RWPE2 (cell line): ENCODE results near the gene PLPP6.

Experiments used
- ATAC-seq: fragments of 200-7000 bp; cut with Tn5 transposase; 3 replicates; pipeline ENCODE4 v1.9.1; 2021; ENCODE audit warnings: low read depth
- DNase-seq: peaks from one replicate; pipeline ENCODE4 v3.0.0-alpha.2; 2020; ENCODE audit warnings: low spot score
- H3K27ac ChIP-seq: fragments of 450-650 bp; 2 replicates; pipeline ENCODE4 v1.5.1; 2017; ENCODE audit warnings: mild to moderate bottlenecking; ENCODE audit not compliant: poor library complexity, severe bottlenecking
- H3K27me3 ChIP-seq: fragments of 250-450 bp; sonication (Bioruptor Pico); 2 replicates; pipeline ENCODE4 v1.5.1; 2021; ENCODE audit warnings: mild to moderate bottlenecking, moderate library complexity; ENCODE audit not compliant: insufficient read depth, poor library complexity, severe bottlenecking
- H3K36me3 ChIP-seq: fragments of 250-450 bp; sonication (Bioruptor Pico); 2 replicates; pipeline ENCODE4 v1.5.1; 2020; ENCODE audit warnings: low read depth, mild to moderate bottlenecking, moderate library complexity
- H3K4me1 ChIP-seq: fragments of 250-450 bp; sonication (Bioruptor Pico); 2 replicates; pipeline ENCODE4 v1.5.1; 2021; ENCODE audit warnings: mild to moderate bottlenecking, moderate library complexity; ENCODE audit not compliant: insufficient read depth, poor library complexity, severe bottlenecking
- H3K4me3 ChIP-seq: fragments of 250-450 bp; sonication (Bioruptor Pico); 2 replicates; pipeline ENCODE4 v1.5.1; 2021; ENCODE audit warnings: mild to moderate bottlenecking, moderate library complexity; ENCODE audit not compliant: severe bottlenecking
- H3K9me3 ChIP-seq: fragments of 250-450 bp; sonication (Bioruptor Pico); 2 replicates; pipeline ENCODE4 v1.5.1; 2021; ENCODE audit warnings: mild to moderate bottlenecking, moderate library complexity; ENCODE audit not compliant: severe bottlenecking
- CTCF ChIP-seq: fragments of 450-650 bp; IDR thresholded peaks from one replicate; pipeline ENCODE4 v1.5.1; 2017; ENCODE audit warnings: mild to moderate bottlenecking, moderate library complexity; ENCODE audit not compliant: poor library complexity, severe bottlenecking

PLPP6 gene

DNA sequence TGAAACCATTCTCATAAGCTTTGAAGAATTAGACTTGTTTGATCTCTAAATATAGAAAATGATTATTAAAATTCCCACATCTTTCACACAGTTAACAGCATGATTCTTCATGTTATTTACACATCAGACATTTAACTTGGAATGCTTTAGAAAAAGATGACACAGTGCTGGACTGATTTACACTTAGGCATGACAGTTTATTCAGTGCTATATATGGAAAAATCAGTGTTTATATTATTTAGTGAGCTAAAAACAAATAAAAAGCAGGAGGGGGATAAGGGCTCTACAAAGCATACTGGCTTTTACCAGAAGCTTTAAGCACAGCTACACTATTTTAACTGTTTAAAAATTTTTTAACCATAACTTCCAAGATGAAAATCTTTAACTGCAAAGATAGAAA lies 47.3 kb downstream of the PLPP6 start:
- TF ChIP-seq CTCF = no peak
- peaks cover 64% of the 10 kb centered on the region for H3K36me3 ChIP-seq
- H3K27me3 ChIP-seq = no peaks in the 10 kb centered on the region
- no peak overlapping the region for H3K27ac ChIP-seq
- H3K4me3 ChIP-seq = no peak overlapping the region
- ATAC-seq (no peak), DNase-seq (no peak)
- H3K4me1 ChIP-seq = no peaks in the 10 kb centered on the region
- H3K9me3 ChIP-seq = no peaks in the 10 kb centered on the region

- Histone ChIP-seq H3K27me3 (no peaks in the 10 kb centered on the region), H3K4me1 (no peaks in the 10 kb centered on the region), H3K27ac (no peak overlapping the region), H3K9me3 (no peaks in the 10 kb centered on the region), H3K4me3 (no peak overlapping the region), H3K36me3 (peaks cover 57% of the 10 kb centered on the region)
- no peak for DNase-seq
- no peak for TF ChIP-seq CTCF
- ATAC-seq = no peak
Observed at GRCh38 chr9:4713849-4714248, 51.8 kb downstream of the PLPP6 start.

GRCh38 chr9:4714266-4715016 lies 52.3 kb downstream of the PLPP6 start:
- no peak for ATAC-seq
- no peaks in the 10 kb centered on the region for H3K9me3 ChIP-seq
- no peak for TF ChIP-seq CTCF
- H3K4me3 ChIP-seq = no peak overlapping the region
- H3K36me3 ChIP-seq = peaks cover 63% of the 10 kb centered on the region
- no peak for DNase-seq
- no peaks in the 10 kb centered on the region for H3K27me3 ChIP-seq
- H3K4me1 ChIP-seq = no peaks in the 10 kb centered on the region
- H3K27ac ChIP-seq = no peak overlapping the region
